ENCODE measurements around the gene PLEKHA5.
"Not testable (repeated sequence)": the region's sequence is repeated elsewhere in the genome, so short reads cannot be mapped to it uniquely, and the experiment has no call there.

The PLEKHA5 gene

GRCh38 chr12:19322376-19322775, 192.8 kb downstream of the PLEKHA5 start:
- H3K4me3 ChIP-seq (ENCODE audit: extremely low read depth, insufficient read depth, low read length, poor library complexity, severe bottlenecking), result no peak overlapping the region
- no CpG with 5 or more reads among the region's 5 CpGs for WGBS, 2 experiments (ENCODE audit: insufficient coverage in 2 of 2)
- peaks cover 44% of the 10 kb centered on the region for H3K36me3 ChIP-seq (ENCODE audit: control insufficient read depth, insufficient read depth, low read length)
- no peaks in the 10 kb centered on the region for H3K9me3 ChIP-seq (ENCODE audit: control insufficient read depth, low read length)
- H3K27ac ChIP-seq (ENCODE audit: low read depth, low read length, severe bottlenecking), result no peak overlapping the region
- no peaks in the 10 kb centered on the region for H3K4me1 ChIP-seq (ENCODE audit: control insufficient read depth, insufficient read depth, low read length, poor library complexity, severe bottlenecking)

- WGBS, 2 experiments (ENCODE audit: insufficient coverage in 2 of 2), result no CpG with 5 or more reads among the region's 2 CpGs
- Histone ChIP-seq H3K27ac (ENCODE audit: low read depth, low read length, severe bottlenecking) (no peak overlapping the region), H3K4me1 (ENCODE audit: control insufficient read depth, insufficient read depth, low read length, poor library complexity, severe bottlenecking) (no peaks in the 10 kb centered on the region), H3K4me3 (ENCODE audit: extremely low read depth, insufficient read depth, low read length, poor library complexity, severe bottlenecking) (no peak overlapping the region), H3K36me3 (ENCODE audit: control insufficient read depth, insufficient read depth, low read length) (peaks cover 47% of the 10 kb centered on the region), H3K9me3 (ENCODE audit: control insufficient read depth, low read length) (no peaks in the 10 kb centered on the region)
Measured at GRCh38 chr12:19323805-19324204, 194.3 kb downstream of the PLEKHA5 start.

- no peak overlapping the region for H3K4me3 ChIP-seq (ENCODE audit: extremely low read depth, insufficient read depth, low read length, poor library complexity, severe bottlenecking)
- peaks cover 46% of the 10 kb centered on the region for H3K36me3 ChIP-seq (ENCODE audit: control insufficient read depth, insufficient read depth, low read length)
- H3K27ac ChIP-seq (ENCODE audit: low read depth, low read length, severe bottlenecking), result no peak overlapping the region
- no peaks in the 10 kb centered on the region for H3K9me3 ChIP-seq (ENCODE audit: control insufficient read depth, low read length)
- H3K4me1 ChIP-seq (ENCODE audit: control insufficient read depth, insufficient read depth, low read length, poor library complexity, severe bottlenecking), result no peaks in the 10 kb centered on the region
Measured at GRCh38 chr12:19326102-19326501, 196.6 kb downstream of the PLEKHA5 start.

GRCh38 chr12:19332196-19332595, 202.7 kb downstream of the PLEKHA5 start:
- H3K27ac ChIP-seq (ENCODE audit: low read depth, low read length, severe bottlenecking), result no peak overlapping the region

GRCh38 chr12:19338405-19338804, 208.9 kb downstream of the PLEKHA5 start:
- Histone ChIP-seq H3K9me3 (ENCODE audit: control insufficient read depth, low read length) (peaks cover 5% of the 10 kb centered on the region), H3K36me3 (ENCODE audit: control insufficient read depth, insufficient read depth, low read length) (peaks cover 63% of the 10 kb centered on the region), H3K4me3 (ENCODE audit: extremely low read depth, insufficient read depth, low read length, poor library complexity, severe bottlenecking) (no peak overlapping the region), H3K27ac (ENCODE audit: low read depth, low read length, severe bottlenecking) (no peak overlapping the region), H3K4me1 (ENCODE audit: control insufficient read depth, insufficient read depth, low read length, poor library complexity, severe bottlenecking) (no peaks in the 10 kb centered on the region)
- WGBS, 2 experiments (ENCODE audit: insufficient coverage in 2 of 2), result 93 to 97% methylated on average over 3 to 5 of the region's 5 CpGs

More at GRCh38 chr12:19332196-19332595, 202.7 kb downstream of the PLEKHA5 start:
- no peaks in the 10 kb centered on the region for H3K9me3 ChIP-seq (ENCODE audit: control insufficient read depth, low read length)
- no peak overlapping the region for H3K4me3 ChIP-seq (ENCODE audit: extremely low read depth, insufficient read depth, low read length, poor library complexity, severe bottlenecking)
- peaks cover 36% of the 10 kb centered on the region for H3K36me3 ChIP-seq (ENCODE audit: control insufficient read depth, insufficient read depth, low read length)
- no peaks in the 10 kb centered on the region for H3K4me1 ChIP-seq (ENCODE audit: control insufficient read depth, insufficient read depth, low read length, poor library complexity, severe bottlenecking)

- not testable (repeated sequence) for H3K4me1 ChIP-seq (ENCODE audit: control insufficient read depth, insufficient read depth, low read length, poor library complexity, severe bottlenecking); H3K4me3 ChIP-seq (ENCODE audit: extremely low read depth, insufficient read depth, low read length, poor library complexity, severe bottlenecking); H3K9me3 ChIP-seq (ENCODE audit: control insufficient read depth, low read length); H3K27ac ChIP-seq (ENCODE audit: low read depth, low read length, severe bottlenecking)
- H3K36me3 ChIP-seq (ENCODE audit: control insufficient read depth, insufficient read depth, low read length), result peaks cover 84% of the 10 kb centered on the region
- 94 to 100% methylated on average over 2 of the region's 4 CpGs for WGBS, 2 experiments (ENCODE audit: insufficient coverage in 2 of 2)
Measured at GRCh38 chr12:19350850-19351249, 221.3 kb downstream of the PLEKHA5 start.

- no peak overlapping the region for H3K27ac ChIP-seq (ENCODE audit: low read depth, low read length, severe bottlenecking)
- WGBS, 2 experiments (ENCODE audit: insufficient coverage in 2 of 2), result 100% methylated on average over 1 of the region's 2 CpGs
- H3K4me3 ChIP-seq (ENCODE audit: extremely low read depth, insufficient read depth, low read length, poor library complexity, severe bottlenecking), result no peak overlapping the region
- H3K9me3 ChIP-seq (ENCODE audit: control insufficient read depth, low read length), result peaks cover 3% of the 10 kb centered on the region
- H3K36me3 ChIP-seq (ENCODE audit: control insufficient read depth, insufficient read depth, low read length), result peaks cover 89% of the 10 kb centered on the region
- H3K4me1 ChIP-seq (ENCODE audit: control insufficient read depth, insufficient read depth, low read length, poor library complexity, severe bottlenecking), result no peaks in the 10 kb centered on the region
Measured at GRCh38 chr12:19351346-19351745, 221.8 kb downstream of the PLEKHA5 start.

- Histone ChIP-seq H3K4me3 (ENCODE audit: extremely low read depth, insufficient read depth, low read length, poor library complexity, severe bottlenecking) (no peak overlapping the region), H3K27ac (ENCODE audit: low read depth, low read length, severe bottlenecking) (no peak overlapping the region), H3K4me1 (ENCODE audit: control insufficient read depth, insufficient read depth, low read length, poor library complexity, severe bottlenecking) (no peaks in the 10 kb centered on the region), H3K36me3 (ENCODE audit: control insufficient read depth, insufficient read depth, low read length) (peaks cover 65% of the 10 kb centered on the region), H3K9me3 (ENCODE audit: control insufficient read depth, low read length) (no peaks in the 10 kb centered on the region)
- 94 to 100% methylated on average over 2 to 3 of the region's 6 CpGs for WGBS, 2 experiments (ENCODE audit: insufficient coverage in 2 of 2)
Measured at GRCh38 chr12:19369691-19370148, 240.2 kb downstream of the PLEKHA5 start.

- Histone ChIP-seq H3K9me3 (ENCODE audit: control insufficient read depth, low read length) (no peaks in the 10 kb centered on the region), H3K4me1 (ENCODE audit: control insufficient read depth, insufficient read depth, low read length, poor library complexity, severe bottlenecking) (no peaks in the 10 kb centered on the region), H3K4me3 (ENCODE audit: extremely low read depth, insufficient read depth, low read length, poor library complexity, severe bottlenecking) (no peak overlapping the region), H3K27ac (ENCODE audit: low read depth, low read length, severe bottlenecking) (no peak overlapping the region), H3K36me3 (ENCODE audit: control insufficient read depth, insufficient read depth, low read length) (peaks cover 57% of the 10 kb centered on the region)
- 87 to 100% methylated on average over 1 to 3 of the region's 4 CpGs for WGBS, 2 experiments (ENCODE audit: insufficient coverage in 2 of 2)
Measured at GRCh38 chr12:19373586-19373985, 244.1 kb downstream of the PLEKHA5 start.

GRCh38 chr12:19375888-19376287, 246.4 kb downstream of the PLEKHA5 start:
- Histone ChIP-seq H3K4me3 (ENCODE audit: extremely low read depth, insufficient read depth, low read length, poor library complexity, severe bottlenecking) (no peak overlapping the region), H3K9me3 (ENCODE audit: control insufficient read depth, low read length) (no peaks in the 10 kb centered on the region), H3K4me1 (ENCODE audit: control insufficient read depth, insufficient read depth, low read length, poor library complexity, severe bottlenecking) (no peaks in the 10 kb centered on the region), H3K36me3 (ENCODE audit: control insufficient read depth, insufficient read depth, low read length) (peaks cover 46% of the 10 kb centered on the region), H3K27ac (ENCODE audit: low read depth, low read length, severe bottlenecking) (no peak overlapping the region)
- no CpG with 5 or more reads among the region's 2 CpGs for WGBS, 2 experiments (ENCODE audit: insufficient coverage in 2 of 2)

GRCh38 chr12:19376691-19377090, 247.2 kb downstream of the PLEKHA5 start:
- Histone ChIP-seq H3K36me3 (ENCODE audit: control insufficient read depth, insufficient read depth, low read length) (peaks cover 39% of the 10 kb centered on the region), H3K9me3 (ENCODE audit: control insufficient read depth, low read length) (no peaks in the 10 kb centered on the region), H3K4me1 (ENCODE audit: control insufficient read depth, insufficient read depth, low read length, poor library complexity, severe bottlenecking) (peaks cover 5% of the 10 kb centered on the region), H3K27ac (ENCODE audit: low read depth, low read length, severe bottlenecking) (no peak overlapping the region), H3K4me3 (ENCODE audit: extremely low read depth, insufficient read depth, low read length, poor library complexity, severe bottlenecking) (no peak overlapping the region)
- 84% methylated on average over 3 of the region's 5 CpGs; no CpG with 5 or more reads in 1 of the 2 experiments for WGBS, 2 experiments (ENCODE audit: insufficient coverage in 2 of 2)

Data from mesodermal cell (in vitro differentiated cells).